Tibial nerve (tissue), 4 donors: ENCODE results near the gene ANO7. TPM values are rescaled to one million over a fixed set of nuclear protein-coding genes. Genes with fewer than 3 reads are reported as not detected.

ENCODE experiments used
- DNase-seq, 2 donors: peaks; one replicate each; pipeline ENCODE4 v3.0.0-alpha.2; 2019; ENCODE audit warnings: low spot score in 2 of 2
- H3K27ac ChIP-seq, 4 donors: fragments of 200-600 bp; sonication (generic) in 3 of 4; one replicate each; pipeline ENCODE4 v1.5.1; 2017 to 2019; ENCODE audit warnings: mild to moderate bottlenecking in 1 of 4
- H3K27me3 ChIP-seq, 2 donors: fragments of 200-600 bp; sonication (generic) in 1 of 2; one replicate each; pipeline versions ENCODE4 v1.5.1 to v1.6.0; 2017 to 2019
- H3K36me3 ChIP-seq, 3 donors: fragments of 200-600 bp; sonication (generic); one replicate each; pipeline ENCODE4 v1.5.1; 2018 to 2019
- H3K4me1 ChIP-seq, 4 donors: fragments of 200-600 bp; sonication (generic) in 3 of 4; one replicate each; pipeline ENCODE4 v1.5.1; 2017 to 2019
- H3K4me3 ChIP-seq, 4 donors: fragments of 200-600 bp; sonication (generic) in 3 of 4; one replicate each; pipeline ENCODE4 v1.5.1; 2017 to 2019; ENCODE audit warnings: mild to moderate bottlenecking in 1 of 4, moderate library complexity in 1 of 4
- H3K9me3 ChIP-seq, 4 donors: fragments of 200-600 bp; sonication (generic) in 3 of 4; one replicate each; pipeline ENCODE4 v1.5.1; 2017 to 2019
- EP300 ChIP-seq, 2 donors: sonication (generic); formaldehyde crosslinking; IDR thresholded peaks; one replicate each; pipeline ENCODE4 v1.6.1; 2017; ENCODE audit warnings: antibody characterized with exemption in 2 of 2, mild to moderate bottlenecking in 1 of 2
- POLR2A ChIP-seq, 2 donors: fragments of 450-650 bp; IDR thresholded peaks; one replicate each; pipeline ENCODE4 v1.6.1; 2017; ENCODE audit warnings: antibody characterized with exemption in 2 of 2, mild to moderate bottlenecking in 2 of 2, moderate library complexity in 2 of 2
- WGBS, 2 donors: methylation state at CpG; one replicate each; pipeline ENCODE4 v1.1.5; 2018; 5-methylcytosine and 5-hydroxymethylcytosine counted together
- total RNA-seq, 4 donors: library from RNA; depleted of rRNA; stranded (reverse); fragments of >200 nt; gene quantifications; one replicate each; pipeline ENCODE4 v1.1.0, GENCODE V29; 2016
- TF ChIP-seq, protein P1 (sequence below), 5 experiments: fragments of 200-600 bp in 3 of 5; fragments of 450-650 bp in 2 of 5; sonication (generic) in 3 of 5; IDR thresholded peaks; one replicate each; pipeline ENCODE4 v1.5.1; 2016 to 2019; ENCODE audit warnings: antibody characterized with exemption in 5 of 5, mild to moderate bottlenecking in 3 of 5, moderate library complexity in 2 of 5

ANO7 gene
- total RNA-seq, 4 donors from 2014 or later: 0.42 to 1.2 (median 0.51) TPM

DNA sequence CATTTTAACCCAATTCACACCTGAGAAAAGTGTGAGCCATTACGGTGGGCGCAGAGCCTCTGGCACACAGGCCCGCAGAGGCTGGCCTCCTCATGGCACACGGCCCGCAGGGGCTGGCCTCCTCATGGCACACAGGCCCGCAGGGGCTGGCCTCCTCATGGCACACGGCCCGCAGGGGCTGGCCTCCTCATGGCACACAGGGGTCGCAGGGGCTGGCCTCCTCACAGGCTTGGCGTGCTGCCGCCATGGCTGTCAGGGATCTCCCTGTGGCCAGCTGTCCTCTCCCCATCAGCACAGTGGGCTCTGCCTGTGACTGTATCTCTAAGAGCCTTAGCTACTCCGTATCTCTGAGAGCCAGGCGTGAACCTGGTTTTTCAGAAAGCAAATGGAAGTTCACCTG, 24.6 kb downstream of the ANO7 start:
- no peaks in the 10 kb centered on the region for H3K36me3 ChIP-seq
- H3K9me3 ChIP-seq: no peaks in the 10 kb centered on the region
- H3K27me3 ChIP-seq: no peaks in the 10 kb centered on the region
- H3K4me1 ChIP-seq: no peaks in the 10 kb centered on the region
- 81 to 84% methylated on average over 13 of the region's 13 CpGs for WGBS, 2 donors
- TF ChIP-seq, protein P1, sequence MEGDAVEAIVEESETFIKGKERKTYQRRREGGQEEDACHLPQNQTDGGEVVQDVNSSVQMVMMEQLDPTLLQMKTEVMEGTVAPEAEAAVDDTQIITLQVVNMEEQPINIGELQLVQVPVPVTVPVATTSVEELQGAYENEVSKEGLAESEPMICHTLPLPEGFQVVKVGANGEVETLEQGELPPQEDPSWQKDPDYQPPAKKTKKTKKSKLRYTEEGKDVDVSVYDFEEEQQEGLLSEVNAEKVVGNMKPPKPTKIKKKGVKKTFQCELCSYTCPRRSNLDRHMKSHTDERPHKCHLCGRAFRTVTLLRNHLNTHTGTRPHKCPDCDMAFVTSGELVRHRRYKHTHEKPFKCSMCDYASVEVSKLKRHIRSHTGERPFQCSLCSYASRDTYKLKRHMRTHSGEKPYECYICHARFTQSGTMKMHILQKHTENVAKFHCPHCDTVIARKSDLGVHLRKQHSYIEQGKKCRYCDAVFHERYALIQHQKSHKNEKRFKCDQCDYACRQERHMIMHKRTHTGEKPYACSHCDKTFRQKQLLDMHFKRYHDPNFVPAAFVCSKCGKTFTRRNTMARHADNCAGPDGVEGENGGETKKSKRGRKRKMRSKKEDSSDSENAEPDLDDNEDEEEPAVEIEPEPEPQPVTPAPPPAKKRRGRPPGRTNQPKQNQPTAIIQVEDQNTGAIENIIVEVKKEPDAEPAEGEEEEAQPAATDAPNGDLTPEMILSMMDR (IDR thresholded peaks at IDR 0.05): no peak
- TF ChIP-seq POLR2A (IDR thresholded peaks at IDR 0.05) (no peak), EP300 (IDR thresholded peaks at IDR 0.05) (no peak)
- H3K4me3 ChIP-seq: no peak overlapping the region
- no peak for DNase-seq
- H3K27ac ChIP-seq: no peak overlapping the region

DNA sequence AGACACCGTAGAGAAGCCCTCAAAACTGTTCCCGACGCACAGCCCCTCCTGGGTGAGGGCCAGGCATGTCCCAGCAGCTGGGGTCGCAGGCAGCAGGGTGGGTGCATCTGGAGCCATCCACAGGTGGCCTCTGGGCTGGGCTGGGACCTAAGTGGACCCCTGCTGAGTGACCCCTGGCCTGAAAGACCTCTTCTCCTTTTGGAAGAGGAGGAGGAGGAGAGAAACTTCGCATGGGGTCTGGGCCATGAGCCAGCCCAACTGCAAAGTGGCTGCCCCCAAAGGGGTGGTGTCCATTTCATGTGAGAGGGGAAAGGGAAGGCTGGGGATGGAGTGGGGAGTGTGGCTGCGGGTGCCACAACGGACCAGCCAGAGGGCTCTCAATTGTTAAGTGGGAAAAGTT, 25.1 kb downstream of the ANO7 start:
- TF ChIP-seq, protein P1 (IDR thresholded peaks at IDR 0.05): no peak
- no peak for TF ChIP-seq POLR2A (IDR thresholded peaks at IDR 0.05)
- TF ChIP-seq EP300 (IDR thresholded peaks at IDR 0.05): no peak
- Histone ChIP-seq H3K27ac (no peak overlapping the region), H3K9me3 (no peaks in the 10 kb centered on the region), H3K27me3 (no peaks in the 10 kb centered on the region), H3K4me3 (no peak overlapping the region), H3K4me1 (peaks cover 0 to 5% (median 2%) of the 10 kb centered on the region in 4 donors), H3K36me3 (no peaks in the 10 kb centered on the region)
- 63 to 64% methylated on average over 3 to 7 of the region's 7 CpGs for WGBS, 2 donors
- DNase-seq: no peak

DNA sequence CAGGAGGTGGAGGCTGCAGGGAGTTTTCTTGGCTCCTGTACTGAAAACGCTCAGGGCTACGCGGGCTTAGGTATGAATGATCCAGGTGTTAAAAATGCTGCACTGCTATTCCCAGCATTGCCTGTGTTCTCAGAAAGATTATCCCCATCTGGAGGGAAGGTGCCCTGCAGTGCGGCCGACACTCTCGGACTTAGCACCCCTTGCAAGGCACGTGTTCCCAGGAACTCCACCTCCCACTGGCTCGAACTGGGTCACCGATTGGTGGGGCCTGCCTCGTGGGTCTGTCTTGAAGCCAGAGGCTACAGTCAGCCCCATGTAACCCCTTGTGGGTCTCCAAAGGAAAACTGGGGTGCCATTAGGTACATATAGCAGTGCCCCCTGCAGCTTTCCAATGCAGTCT, 25.7 kb downstream of the ANO7 start:
- Histone ChIP-seq H3K4me3 (no peak overlapping the region), H3K27me3 (no peaks in the 10 kb centered on the region), H3K27ac (no peak overlapping the region), H3K36me3 (no peaks in the 10 kb centered on the region), H3K9me3 (no peaks in the 10 kb centered on the region), H3K4me1 (peaks cover 0 to 11% (median 5%) of the 10 kb centered on the region in 4 donors)
- no peak for DNase-seq
- no peak for TF ChIP-seq EP300 (IDR thresholded peaks at IDR 0.05)
- TF ChIP-seq, protein P1 (IDR thresholded peaks at IDR 0.05): no peak
- no peak for TF ChIP-seq POLR2A (IDR thresholded peaks at IDR 0.05)
- 47 to 68% methylated on average over 9 to 10 of the region's 10 CpGs for WGBS, 2 donors

DNA sequence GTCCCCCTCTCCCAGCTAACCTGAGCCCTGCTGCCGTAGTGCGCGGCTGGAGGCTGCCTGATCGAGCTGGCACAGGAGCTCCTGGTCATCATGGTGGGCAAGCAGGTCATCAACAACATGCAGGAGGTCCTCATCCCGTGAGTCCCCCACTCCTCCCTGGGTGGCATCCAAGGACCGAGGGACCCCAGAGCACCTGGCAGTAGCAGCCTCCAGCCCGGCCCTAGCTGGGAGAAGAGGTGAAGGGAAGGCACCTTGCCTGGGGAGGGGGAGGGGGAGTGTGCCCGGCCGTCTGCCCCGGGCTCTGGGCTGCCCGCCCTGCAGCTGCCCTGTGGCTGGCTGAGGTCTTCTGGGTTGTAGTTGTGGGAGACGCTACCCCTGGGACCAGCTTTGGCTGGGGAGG, 26.3 kb downstream of the ANO7 start:
- H3K4me3 ChIP-seq: no peak overlapping the region
- H3K27me3 ChIP-seq: no peaks in the 10 kb centered on the region
- no peak overlapping the region for H3K27ac ChIP-seq
- H3K36me3 ChIP-seq: no peaks in the 10 kb centered on the region
- no peak for TF ChIP-seq POLR2A (IDR thresholded peaks at IDR 0.05)
- TF ChIP-seq EP300 (IDR thresholded peaks at IDR 0.05): no peak
- TF ChIP-seq, protein P1 (IDR thresholded peaks at IDR 0.05): no peak
- H3K9me3 ChIP-seq: no peaks in the 10 kb centered on the region
- WGBS, 2 donors: 81 to 84% methylated on average over 11 to 12 of the region's 12 CpGs
- DNase-seq: no peak
- peaks cover 0 to 13% (median 6%) of the 10 kb centered on the region in 4 donors for H3K4me1 ChIP-seq

DNA sequence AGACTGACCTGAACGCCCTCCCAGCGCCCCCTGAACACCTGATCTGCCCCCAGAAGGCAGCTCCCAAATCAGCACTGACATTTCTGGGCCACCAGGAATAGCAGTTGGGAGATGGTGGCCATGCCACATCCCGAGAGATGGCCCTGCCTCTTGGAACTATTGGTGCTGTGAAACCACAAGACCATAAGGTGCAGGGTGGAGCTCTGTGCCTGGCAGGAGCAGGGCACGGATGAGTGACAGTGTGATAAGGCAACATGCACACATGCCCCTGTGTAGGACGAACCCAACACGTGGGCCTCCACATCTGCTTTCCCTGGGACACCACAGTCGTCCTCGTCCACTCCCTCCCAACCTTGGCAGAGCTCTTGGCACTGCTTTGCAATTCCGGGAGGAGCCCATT, 26.9 kb downstream of the ANO7 start:
- Histone ChIP-seq H3K36me3 (no peaks in the 10 kb centered on the region), H3K9me3 (no peaks in the 10 kb centered on the region), H3K27me3 (no peaks in the 10 kb centered on the region), H3K27ac (no peak overlapping the region), H3K4me3 (no peak overlapping the region), H3K4me1 (peaks cover 0 to 13% (median 6%) of the 10 kb centered on the region in 4 donors)
- TF ChIP-seq EP300 (IDR thresholded peaks at IDR 0.05) (no peak), POLR2A (IDR thresholded peaks at IDR 0.05) (no peak)
- TF ChIP-seq, protein P1 (IDR thresholded peaks at IDR 0.05): no peak
- WGBS, 2 donors: 62 to 67% methylated on average over 7 to 9 of the region's 9 CpGs
- DNase-seq: no peak
